Measurements from ENCODE around the gene MTERF1. TPM values are rescaled to one million over a fixed set of nuclear protein-coding genes. Genes with fewer than 3 reads are reported as not detected.

Gene MTERF1
- total RNA-seq, 4 donors from 2014 or later, result 4.4 to 12.5 (median 7.1) TPM

Other genes with a start within 250 kb of the MTERF1 start
- gene AKAP9, start 60.2 kb upstream of the MTERF1 start, total RNA-seq, result 10 to 100 TPM; 38.5 to 99.0 (median 50.8) TPM

Measured in gastroesophageal sphincter (tissue), 4 donors.